GM19468 (cell line): Measurements from ENCODE around the gene SORBS1.

ENCODE experiments used
- ATAC-seq: cut with Tn5 transposase; IDR thresholded peaks from one replicate; pipeline ENCODE4 v1.9.1; 2021; ENCODE audit warnings: mild to moderate bottlenecking, moderate library complexity, moderate number of reproducible peaks; ENCODE audit not compliant: unreplicated experiment; ENCODE audit errors: extremely low read depth

SORBS1 gene

DNA sequence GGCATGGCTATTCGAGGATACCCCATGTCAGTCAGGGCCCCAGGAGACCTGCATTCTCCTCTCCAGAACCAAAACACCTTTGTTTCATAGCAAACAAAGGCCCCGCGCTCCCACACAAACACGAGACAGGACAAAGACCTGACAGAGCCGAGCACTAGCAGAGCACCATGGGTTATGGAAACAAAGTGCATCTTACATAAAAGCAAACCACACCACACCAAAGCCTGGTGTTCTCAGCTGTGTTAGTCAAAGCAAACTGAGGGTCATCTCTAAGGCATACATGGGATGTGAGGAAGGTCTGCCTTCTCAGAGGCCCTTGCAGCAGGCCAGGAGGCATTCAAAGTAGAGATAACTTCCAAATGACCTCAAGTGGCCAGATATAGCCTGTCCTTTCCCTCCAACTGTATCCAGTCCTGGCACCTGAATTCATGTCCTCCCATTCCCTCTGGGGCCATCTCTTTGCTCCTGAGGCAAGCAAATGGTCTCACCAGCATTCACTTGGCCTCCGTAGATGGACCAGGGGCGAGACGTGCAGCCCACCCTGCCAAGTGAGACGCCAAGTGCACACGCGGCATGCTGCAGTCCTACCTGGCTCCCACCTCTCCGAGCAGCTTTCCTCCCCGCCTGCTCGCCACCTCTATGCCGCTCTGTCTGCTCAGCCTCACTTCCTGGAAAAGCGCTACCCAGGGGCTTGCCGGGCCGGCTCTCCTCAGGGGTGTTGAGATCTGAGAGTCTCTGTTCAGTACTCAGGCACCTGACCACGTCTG lies 225.1 kb downstream of the SORBS1 start:
- no peak for ATAC-seq

DNA sequence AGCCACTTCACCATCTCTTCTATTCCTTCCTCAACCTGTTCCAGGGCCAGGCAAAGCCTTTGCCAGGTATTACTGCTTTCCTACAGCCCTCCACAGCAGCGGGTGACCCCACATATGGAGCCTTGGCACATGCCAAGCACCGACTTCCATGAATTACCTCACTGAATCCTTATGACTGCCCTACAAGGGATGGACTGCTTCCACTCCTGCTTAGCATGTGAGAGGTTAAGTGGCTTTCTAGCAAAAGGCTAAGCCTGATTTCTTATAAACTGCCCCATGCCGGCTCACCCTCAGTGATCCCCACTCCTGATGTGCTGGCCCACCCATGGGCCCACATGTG lies 226.4 kb downstream of the SORBS1 start:
- ATAC-seq, result no peak

GRCh38 chr10:95333997-95334804 lies 227.0 kb downstream of the SORBS1 start:
- ATAC-seq, result no peak

DNA sequence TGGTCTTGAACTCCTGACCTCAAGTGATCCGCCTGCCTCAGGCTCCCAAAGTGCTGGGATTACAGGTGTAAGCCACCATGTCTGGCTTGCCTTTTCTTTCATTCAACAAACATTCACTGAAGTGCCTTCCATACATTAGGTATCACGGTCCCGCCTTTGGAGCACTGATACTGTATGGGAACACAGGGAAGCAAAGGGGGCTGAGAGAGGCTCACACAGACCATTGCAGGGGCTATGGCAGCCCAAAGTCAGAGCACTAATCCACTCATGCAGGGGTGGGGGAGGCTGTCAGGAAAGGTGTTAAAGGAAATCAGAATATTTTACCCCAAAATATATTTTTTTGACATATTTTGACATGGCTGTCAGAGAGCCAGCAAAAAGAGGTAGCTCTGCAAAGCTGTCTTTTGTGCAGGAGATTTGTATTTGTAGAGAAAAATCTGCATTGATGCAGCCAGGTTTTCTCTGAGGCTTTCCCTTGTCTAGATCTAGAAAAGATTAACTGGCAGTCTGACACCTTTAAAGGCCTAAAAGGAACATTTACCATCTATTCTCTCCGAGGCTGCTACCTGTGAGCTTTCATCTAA lies 228.4 kb downstream of the SORBS1 start:
- ATAC-seq, result no peak

DNA sequence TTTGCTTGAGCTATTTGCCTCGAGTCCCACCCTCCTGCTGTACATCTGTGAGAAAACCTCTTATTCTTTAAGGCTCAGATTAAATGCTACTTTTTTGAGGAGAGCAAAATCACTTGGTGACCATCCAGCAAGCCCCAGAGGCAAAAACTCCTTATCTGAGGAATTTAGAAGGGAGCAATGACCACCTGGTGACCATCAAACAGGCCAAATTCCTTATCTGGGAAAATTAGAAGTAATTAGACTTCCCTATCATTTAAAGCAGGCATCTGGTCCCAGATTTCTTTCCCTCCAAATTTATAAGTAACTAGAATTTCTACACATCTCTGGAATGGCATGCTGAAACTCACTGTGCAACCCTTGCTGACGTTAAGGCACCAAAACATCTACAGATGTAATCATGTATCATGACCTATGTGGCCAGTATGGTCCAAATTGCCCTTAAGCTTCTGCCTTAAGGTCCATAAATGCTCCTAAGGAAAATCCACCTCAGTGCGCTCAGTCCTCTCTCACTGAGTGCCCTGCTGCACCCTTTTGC lies 229.5 kb downstream of the SORBS1 start:
- no peak for ATAC-seq

- ATAC-seq, result no peak
These were observed 230.2 kb downstream of the SORBS1 start for GRCh38 chr10:95330966-95331453.

- ATAC-seq, result no peak
These were observed 231.9 kb downstream of the SORBS1 start for GRCh38 chr10:95329296-95329695.

DNA sequence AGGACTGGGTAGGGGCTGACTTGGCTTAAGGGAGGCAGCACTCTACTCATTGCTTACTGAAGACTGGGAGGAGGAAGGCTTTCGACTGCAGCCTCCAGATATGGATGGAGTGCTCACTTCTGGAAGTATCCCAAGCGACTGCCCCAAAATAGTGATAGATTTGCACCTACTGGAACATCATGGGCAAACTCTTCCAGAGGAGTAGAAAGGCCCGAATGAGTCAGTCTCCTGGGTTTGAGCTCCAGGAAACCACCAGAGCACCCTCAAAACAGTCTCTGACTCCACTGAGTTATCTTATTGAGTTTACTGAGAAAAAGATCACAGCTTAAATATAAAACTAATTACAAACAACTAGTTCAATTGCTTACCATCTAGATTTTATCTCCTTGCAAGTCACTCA lies 233.2 kb downstream of the SORBS1 start:
- no peak for ATAC-seq

DNA sequence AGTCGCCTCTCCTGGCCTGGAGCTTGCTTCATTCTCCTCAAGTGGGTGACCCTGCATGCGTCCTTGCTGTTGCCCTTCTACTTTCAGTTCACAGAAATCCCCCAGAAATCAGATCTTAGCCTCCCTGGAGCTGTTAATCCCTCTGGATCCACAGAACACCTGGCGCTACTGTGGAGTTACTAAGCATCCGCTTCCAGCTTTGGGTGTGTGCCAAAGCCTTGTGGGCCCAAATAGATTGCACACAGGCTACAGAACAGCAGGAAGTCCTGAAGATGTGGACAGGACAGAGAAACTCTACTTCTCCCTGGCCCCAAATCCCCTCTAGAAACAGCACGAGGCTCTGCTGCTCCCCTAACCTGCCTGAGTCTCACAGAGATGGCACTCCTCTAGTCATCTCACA lies 233.8 kb downstream of the SORBS1 start:
- ATAC-seq, result no peak

- no peak for ATAC-seq
These were observed 234.8 kb downstream of the SORBS1 start for GRCh38 chr10:95326396-95326795.

DNA sequence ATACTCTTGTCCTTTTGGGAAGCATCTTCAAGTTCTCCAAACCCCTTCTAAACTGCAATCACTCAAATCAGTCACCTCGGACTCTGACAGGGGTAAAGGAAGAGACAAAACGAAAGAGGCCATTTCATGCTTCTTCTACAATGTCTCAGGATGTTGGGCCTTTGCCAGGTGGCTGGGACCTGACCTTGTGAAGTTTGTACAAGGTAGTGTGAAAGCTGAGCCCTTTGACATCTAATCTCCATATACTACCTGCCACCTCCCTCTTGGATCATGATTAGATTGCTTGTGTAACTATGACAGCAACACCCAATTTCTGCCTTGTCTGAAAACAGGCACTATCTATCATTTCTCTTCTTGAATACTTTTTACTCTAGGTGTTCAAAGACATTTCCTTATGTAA lies 235.3 kb downstream of the SORBS1 start:
- ATAC-seq, result no peak

DNA sequence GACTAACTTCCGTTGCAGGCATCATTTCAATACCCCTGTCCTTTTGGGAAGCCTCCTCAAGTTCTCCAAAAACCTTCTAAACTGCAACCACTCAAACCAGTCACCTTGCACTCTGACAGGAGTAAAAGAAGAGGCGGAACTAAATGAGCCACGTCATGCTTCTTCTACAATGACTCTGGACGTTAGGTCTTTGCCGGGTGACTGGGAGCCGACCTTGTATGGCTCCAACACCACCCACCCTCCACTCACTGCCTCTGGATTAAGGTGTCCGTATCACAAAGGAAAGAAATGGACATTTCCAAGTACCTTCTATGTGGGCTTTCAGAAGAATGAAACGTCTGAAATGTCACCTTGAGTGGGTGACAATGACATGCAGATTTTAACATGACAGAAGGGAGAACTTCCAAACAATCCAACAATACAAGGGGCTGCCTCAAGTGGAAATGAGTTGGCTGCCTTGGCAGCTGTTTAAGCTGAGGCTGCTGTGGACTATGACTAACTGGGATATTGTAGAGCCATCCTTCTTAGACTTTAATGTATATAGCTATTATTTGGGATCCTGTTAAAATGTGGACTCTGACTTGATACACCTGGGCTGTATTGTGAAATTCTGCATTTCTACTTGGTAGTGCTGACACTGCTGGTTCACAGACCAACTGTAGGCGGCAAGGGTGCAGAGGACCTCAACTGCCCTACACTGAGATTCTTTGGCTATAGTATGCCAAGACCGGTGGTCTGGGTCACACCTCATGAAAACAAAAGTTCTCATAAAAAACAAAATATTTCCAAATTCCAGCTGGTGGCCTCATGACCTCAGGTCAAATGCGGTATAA lies 236.5 kb downstream of the SORBS1 start:
- ATAC-seq, result no peak

GRCh38 chr10:95321554-95322301 lies 239.4 kb downstream of the SORBS1 start:
- no peak for ATAC-seq

- ATAC-seq, result no peak
These were observed 241.9 kb downstream of the SORBS1 start for GRCh38 chr10:95319239-95319638.

- no peak for ATAC-seq
These were observed 245.7 kb downstream of the SORBS1 start for GRCh38 chr10:95315509-95315908.

DNA sequence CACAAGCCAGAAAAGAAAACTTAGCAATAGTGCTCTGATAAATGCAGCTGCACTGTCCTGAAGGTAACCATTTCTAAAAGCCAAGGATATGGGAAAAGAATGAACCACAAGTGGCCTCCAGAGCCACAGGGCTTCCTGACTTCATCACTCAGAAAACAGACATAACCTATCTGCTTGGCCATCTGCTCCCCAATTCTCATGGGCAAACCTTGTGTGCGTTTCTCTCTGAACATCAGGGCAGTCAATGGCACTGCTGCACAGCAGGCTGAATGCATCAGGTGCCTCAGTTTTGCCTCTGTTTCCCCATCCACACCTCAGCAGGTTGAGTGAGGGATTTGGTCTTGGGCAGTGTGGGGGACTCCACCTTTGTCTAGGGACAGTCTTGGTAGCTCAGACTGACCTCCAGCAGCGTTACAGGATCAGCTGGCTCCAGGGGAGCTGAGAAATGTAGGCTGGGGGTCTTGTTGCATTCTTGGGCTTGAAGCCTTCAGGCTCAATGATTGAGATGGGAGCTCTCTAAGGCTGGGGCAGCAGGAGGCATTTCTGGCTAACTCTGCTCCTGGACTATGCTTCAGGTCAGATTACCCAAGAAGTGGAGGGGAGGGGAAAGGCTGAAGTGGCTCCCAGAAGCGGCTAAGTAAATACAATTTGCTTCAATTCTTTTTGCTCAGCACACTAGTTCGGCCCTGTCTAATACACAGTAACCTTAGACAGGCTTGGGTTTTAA lies 246.8 kb downstream of the SORBS1 start:
- ATAC-seq, result no peak

GRCh38 chr10:95312986-95313495 lies 248.1 kb downstream of the SORBS1 start:
- ATAC-seq, result no peak

DNA sequence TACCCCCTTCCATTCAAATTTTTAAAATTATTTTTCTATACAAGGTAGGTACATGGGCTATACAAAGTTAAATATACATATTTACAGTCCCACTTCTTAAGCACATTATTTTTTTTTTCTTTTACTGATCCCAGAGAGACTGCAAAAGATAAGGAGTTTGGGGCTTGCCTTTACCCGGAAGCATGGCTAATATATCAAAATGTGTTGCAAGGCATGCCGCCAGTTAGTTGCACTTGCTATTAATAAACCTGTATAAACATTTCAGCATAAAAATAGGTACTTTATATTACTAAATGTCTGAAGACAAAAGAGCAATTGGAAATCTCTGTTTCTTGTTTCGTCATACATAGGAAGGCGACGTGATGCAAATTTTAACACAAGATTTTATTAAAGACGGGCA lies 248.9 kb downstream of the SORBS1 start:
- no peak for ATAC-seq

GRCh38 chr10:95309958-95310357 lies 251.2 kb downstream of the SORBS1 start:
- ATAC-seq, result peak; percentile 36
